Measurements from ENCODE around the gene KCNJ2.

The KCNJ2 gene

DNA sequence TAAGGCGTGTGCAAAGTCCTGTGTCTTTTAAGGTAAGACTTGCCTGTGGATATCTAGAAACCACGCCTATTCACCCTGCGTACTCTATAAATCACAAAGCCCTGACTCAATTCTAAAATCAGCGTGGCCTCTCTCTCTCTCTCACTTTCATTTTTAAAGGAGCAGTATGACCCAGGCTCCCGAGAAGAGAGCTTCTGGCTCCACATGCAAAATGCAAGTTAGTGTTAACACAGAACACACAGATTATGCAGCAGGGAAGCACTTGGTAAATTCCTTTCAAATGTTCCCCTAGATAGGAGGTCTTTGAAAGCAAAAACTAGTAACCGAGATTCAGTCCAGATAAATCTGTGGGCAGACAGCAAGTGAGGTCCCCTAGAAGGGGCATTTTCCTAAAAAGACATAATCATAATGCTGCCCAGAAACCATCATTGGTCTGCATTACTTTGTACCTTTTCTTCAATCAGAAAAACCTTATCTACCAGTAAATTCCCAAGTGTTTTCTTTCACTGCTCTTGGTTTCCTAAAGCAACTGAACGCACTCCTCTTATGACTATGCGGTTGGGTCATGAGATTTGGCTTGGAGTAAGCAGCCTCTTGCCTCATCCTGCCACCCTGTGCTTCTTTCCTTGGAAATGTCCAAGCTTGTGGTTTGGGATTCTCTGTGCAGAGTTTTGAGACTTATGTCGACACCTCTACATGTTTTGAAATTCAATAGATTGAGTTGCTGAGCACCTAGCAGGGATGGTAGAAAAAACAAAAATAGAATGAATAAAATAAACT lies 31.7 kb upstream of the KCNJ2 start:
- Mint-ChIP-seq H3K9me3 (no peaks in the 10 kb centered on the region), H3K27me3 (ENCODE audit: low read depth) (peaks cover 6% of the 10 kb centered on the region), H3K27ac (no peak overlapping the region), H3K4me1 (ENCODE audit: low read depth) (peaks cover 12% of the 10 kb centered on the region), H3K4me3 (no peak overlapping the region), H3K36me3 (ENCODE audit: low read depth) (no peaks in the 10 kb centered on the region)

- Mint-ChIP-seq H3K4me3 (no peak overlapping the region), H3K27ac (no peak overlapping the region), H3K4me1 (ENCODE audit: low read depth) (peaks cover 12% of the 10 kb centered on the region), H3K27me3 (ENCODE audit: low read depth) (peaks cover 6% of the 10 kb centered on the region), H3K36me3 (ENCODE audit: low read depth) (no peaks in the 10 kb centered on the region), H3K9me3 (no peaks in the 10 kb centered on the region)
Observed at GRCh38 chr17:70138291-70138865, 31.0 kb upstream of the KCNJ2 start.

DNA sequence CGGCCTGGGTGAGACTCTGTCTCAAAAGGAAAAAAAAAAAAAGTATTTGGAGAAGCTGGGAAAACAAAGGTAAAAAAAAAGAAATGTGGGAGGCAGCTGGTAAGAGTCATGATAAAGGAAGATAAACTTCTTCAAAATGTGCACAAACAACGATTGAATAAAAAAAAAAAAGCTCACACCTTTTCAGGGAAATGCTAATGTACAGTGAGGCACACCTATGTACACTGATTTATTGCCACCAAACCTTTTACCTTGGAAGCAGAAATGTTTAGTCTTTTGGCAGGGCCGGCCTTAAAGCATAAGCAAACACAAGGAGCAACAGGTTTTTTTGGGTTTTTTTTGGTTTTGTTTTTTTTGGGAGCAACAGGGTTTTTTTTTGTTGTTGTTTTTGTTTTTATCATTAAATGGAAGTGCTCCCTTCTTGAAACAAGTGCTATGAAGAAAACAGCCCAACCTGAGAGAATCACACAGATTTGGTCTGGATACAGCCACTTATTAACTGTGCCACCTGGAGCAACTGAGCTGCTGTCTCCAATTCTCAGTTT lies 29.8 kb upstream of the KCNJ2 start:
- peaks cover 12% of the 10 kb centered on the region for H3K4me1 Mint-ChIP-seq (ENCODE audit: low read depth)
- H3K27me3 Mint-ChIP-seq (ENCODE audit: low read depth): peaks cover 5% of the 10 kb centered on the region
- H3K36me3 Mint-ChIP-seq (ENCODE audit: low read depth): no peaks in the 10 kb centered on the region
- H3K4me3 Mint-ChIP-seq: no peak overlapping the region
- no peaks in the 10 kb centered on the region for H3K9me3 Mint-ChIP-seq
- H3K27ac Mint-ChIP-seq: no peak overlapping the region

DNA sequence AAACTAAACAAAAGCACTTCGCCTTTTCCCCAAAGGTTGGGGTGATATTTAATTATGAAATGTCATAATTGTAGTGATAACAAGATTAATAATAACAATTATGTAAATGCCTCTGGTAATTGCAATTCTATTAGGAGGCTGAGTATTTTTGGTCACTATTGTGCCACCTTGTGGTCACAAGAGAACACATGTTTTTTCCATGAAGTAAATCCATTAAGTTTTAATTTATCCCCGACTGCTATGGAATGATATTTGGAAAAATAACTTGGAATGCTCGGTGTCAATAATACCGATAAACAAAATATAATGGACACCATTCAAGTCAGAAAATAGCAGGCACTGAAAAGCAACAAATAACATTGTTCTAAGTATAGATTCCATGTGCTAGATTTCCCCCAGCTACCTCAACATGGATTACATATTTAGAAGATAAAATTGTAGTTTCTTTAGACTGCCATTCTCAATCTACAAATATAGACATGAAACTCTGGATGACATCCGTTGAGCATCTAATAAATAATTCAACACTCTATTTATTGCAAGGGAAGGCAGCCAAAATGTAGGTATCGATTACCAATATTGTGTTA lies 25.0 kb upstream of the KCNJ2 start:
- Mint-ChIP-seq H3K27ac (no peak overlapping the region), H3K4me3 (no peak overlapping the region), H3K4me1 (ENCODE audit: low read depth) (no peaks in the 10 kb centered on the region), H3K9me3 (no peaks in the 10 kb centered on the region), H3K36me3 (ENCODE audit: low read depth) (no peaks in the 10 kb centered on the region), H3K27me3 (ENCODE audit: low read depth) (peaks cover 8% of the 10 kb centered on the region)

GRCh38 chr17:70153210-70153609 lies 16.1 kb upstream of the KCNJ2 start:
- Mint-ChIP-seq H3K4me1 (ENCODE audit: low read depth) (no peaks in the 10 kb centered on the region), H3K9me3 (no peaks in the 10 kb centered on the region), H3K27me3 (ENCODE audit: low read depth) (peaks cover 5% of the 10 kb centered on the region), H3K36me3 (ENCODE audit: low read depth) (no peaks in the 10 kb centered on the region), H3K4me3 (no peak overlapping the region), H3K27ac (no peak overlapping the region)

GRCh38 chr17:70157151-70157550 lies 12.2 kb upstream of the KCNJ2 start:
- H3K27me3 Mint-ChIP-seq (ENCODE audit: low read depth): no peaks in the 10 kb centered on the region
- no peaks in the 10 kb centered on the region for H3K36me3 Mint-ChIP-seq (ENCODE audit: low read depth)
- H3K4me3 Mint-ChIP-seq: no peak overlapping the region
- H3K27ac Mint-ChIP-seq: no peak overlapping the region
- no peaks in the 10 kb centered on the region for H3K4me1 Mint-ChIP-seq (ENCODE audit: low read depth)
- H3K9me3 Mint-ChIP-seq: no peaks in the 10 kb centered on the region

DNA sequence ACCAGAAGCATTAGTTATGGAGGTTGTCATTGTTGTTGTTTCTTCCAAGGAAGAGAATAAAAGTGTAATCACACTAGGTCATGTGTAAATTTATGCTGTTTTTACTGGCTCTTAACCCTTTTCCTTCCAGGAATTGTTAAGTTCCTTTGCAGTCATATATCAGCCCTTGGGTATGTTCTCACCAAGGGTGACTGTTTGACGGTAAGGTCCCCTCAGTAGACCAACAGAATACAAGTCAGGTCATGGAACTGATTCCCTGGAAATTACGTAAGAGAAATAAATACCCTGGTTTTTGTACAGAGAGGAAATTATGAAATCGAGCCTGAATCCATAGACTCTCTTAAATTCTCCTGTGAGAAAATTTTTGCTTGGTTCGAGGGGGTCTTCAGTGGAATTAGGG lies 11.2 kb upstream of the KCNJ2 start:
- H3K27ac Mint-ChIP-seq: no peak overlapping the region
- no peaks in the 10 kb centered on the region for H3K4me1 Mint-ChIP-seq (ENCODE audit: low read depth)
- no peaks in the 10 kb centered on the region for H3K36me3 Mint-ChIP-seq (ENCODE audit: low read depth)
- no peaks in the 10 kb centered on the region for H3K27me3 Mint-ChIP-seq (ENCODE audit: low read depth)
- no peak overlapping the region for H3K4me3 Mint-ChIP-seq
- H3K9me3 Mint-ChIP-seq: no peaks in the 10 kb centered on the region

DNA sequence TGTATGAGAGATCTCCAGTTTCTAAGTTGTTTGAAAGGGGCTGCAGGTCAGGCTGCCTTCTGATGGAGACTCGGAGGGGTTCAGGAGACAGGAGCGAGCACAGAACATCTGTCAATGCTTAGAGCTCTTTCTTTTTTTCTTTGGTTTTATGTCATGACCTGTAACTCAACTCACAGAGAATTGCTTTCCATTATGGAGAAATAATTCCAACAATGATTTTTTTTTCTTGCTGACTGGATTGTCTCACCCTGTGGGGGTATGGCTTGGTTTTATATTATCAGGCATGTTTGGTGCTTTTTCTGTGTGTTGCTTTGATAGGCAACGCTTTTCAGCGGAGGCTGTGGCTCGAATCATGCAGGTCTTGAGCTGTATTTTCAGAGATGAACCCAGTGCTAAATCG lies 10.7 kb upstream of the KCNJ2 start:
- no peaks in the 10 kb centered on the region for H3K4me1 Mint-ChIP-seq (ENCODE audit: low read depth)
- no peaks in the 10 kb centered on the region for H3K36me3 Mint-ChIP-seq (ENCODE audit: low read depth)
- H3K27ac Mint-ChIP-seq: no peak overlapping the region
- H3K27me3 Mint-ChIP-seq (ENCODE audit: low read depth): no peaks in the 10 kb centered on the region
- no peak overlapping the region for H3K4me3 Mint-ChIP-seq
- no peaks in the 10 kb centered on the region for H3K9me3 Mint-ChIP-seq

DNA sequence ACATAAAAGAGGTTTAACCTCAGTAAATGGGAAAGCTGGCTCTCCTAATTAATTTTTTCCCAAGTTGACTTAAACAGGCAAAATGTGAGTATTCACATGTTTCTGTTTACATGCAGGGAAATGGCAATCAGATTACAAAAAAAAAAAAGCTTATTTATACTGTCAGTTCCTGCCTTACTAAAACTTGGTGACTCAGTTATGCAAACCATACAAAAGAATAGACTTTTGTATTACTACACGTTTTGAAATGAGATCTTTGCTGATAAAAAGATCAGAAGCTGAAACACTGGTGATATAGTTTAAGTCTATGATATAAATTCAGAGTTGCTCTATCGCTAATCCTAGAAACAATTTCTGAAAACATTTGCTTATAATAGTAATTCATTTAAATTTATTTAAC lies 9.4 kb upstream of the KCNJ2 start:
- H3K4me1 Mint-ChIP-seq (ENCODE audit: low read depth): no peaks in the 10 kb centered on the region
- H3K27ac Mint-ChIP-seq: no peak overlapping the region
- no peak overlapping the region for H3K4me3 Mint-ChIP-seq
- H3K36me3 Mint-ChIP-seq (ENCODE audit: low read depth): no peaks in the 10 kb centered on the region
- no peaks in the 10 kb centered on the region for H3K9me3 Mint-ChIP-seq
- H3K27me3 Mint-ChIP-seq (ENCODE audit: low read depth): peaks cover 4% of the 10 kb centered on the region

GRCh38 chr17:70161519-70161918 lies 7.8 kb upstream of the KCNJ2 start:
- no peaks in the 10 kb centered on the region for H3K36me3 Mint-ChIP-seq (ENCODE audit: low read depth)
- H3K4me1 Mint-ChIP-seq (ENCODE audit: low read depth): no peaks in the 10 kb centered on the region
- peaks cover 10% of the 10 kb centered on the region for H3K27me3 Mint-ChIP-seq (ENCODE audit: low read depth)
- H3K9me3 Mint-ChIP-seq: no peaks in the 10 kb centered on the region
- no peak overlapping the region for H3K4me3 Mint-ChIP-seq
- no peak overlapping the region for H3K27ac Mint-ChIP-seq

GRCh38 chr17:70165383-70165782 lies 3.9 kb upstream of the KCNJ2 start:
- peaks cover 2% of the 10 kb centered on the region for H3K36me3 Mint-ChIP-seq (ENCODE audit: low read depth)
- H3K27ac Mint-ChIP-seq: no peak overlapping the region
- H3K9me3 Mint-ChIP-seq: no peaks in the 10 kb centered on the region
- H3K27me3 Mint-ChIP-seq (ENCODE audit: low read depth): peaks cover 42% of the 10 kb centered on the region
- H3K4me3 Mint-ChIP-seq: no peak overlapping the region
- peaks cover 14% of the 10 kb centered on the region for H3K4me1 Mint-ChIP-seq (ENCODE audit: low read depth)

DNA sequence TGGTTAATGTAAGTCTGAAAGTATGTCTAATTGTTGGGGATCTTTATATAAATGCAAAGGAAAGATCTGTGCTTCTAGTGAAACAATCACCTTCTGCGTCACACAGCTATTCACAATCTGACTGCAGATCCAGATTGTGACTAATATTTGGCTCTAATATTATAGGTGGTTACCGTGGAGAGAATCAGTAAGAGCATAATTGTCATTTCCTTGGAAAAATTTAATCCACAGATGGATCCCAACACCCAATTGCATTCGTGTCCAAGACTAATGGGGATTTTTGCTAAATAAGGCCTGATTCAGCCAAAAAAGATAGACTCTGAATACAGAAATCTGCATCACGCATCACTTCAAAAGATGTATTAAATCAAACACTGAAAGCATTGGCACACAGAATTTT lies 2.7 kb upstream of the KCNJ2 start:
- Mint-ChIP-seq H3K36me3 (ENCODE audit: low read depth) (peaks cover 2% of the 10 kb centered on the region), H3K9me3 (no peaks in the 10 kb centered on the region), H3K27ac (no peak overlapping the region), H3K4me3 (no peak overlapping the region), H3K27me3 (ENCODE audit: low read depth) (peaks cover 53% of the 10 kb centered on the region), H3K4me1 (ENCODE audit: low read depth) (peaks cover 14% of the 10 kb centered on the region)

DNA sequence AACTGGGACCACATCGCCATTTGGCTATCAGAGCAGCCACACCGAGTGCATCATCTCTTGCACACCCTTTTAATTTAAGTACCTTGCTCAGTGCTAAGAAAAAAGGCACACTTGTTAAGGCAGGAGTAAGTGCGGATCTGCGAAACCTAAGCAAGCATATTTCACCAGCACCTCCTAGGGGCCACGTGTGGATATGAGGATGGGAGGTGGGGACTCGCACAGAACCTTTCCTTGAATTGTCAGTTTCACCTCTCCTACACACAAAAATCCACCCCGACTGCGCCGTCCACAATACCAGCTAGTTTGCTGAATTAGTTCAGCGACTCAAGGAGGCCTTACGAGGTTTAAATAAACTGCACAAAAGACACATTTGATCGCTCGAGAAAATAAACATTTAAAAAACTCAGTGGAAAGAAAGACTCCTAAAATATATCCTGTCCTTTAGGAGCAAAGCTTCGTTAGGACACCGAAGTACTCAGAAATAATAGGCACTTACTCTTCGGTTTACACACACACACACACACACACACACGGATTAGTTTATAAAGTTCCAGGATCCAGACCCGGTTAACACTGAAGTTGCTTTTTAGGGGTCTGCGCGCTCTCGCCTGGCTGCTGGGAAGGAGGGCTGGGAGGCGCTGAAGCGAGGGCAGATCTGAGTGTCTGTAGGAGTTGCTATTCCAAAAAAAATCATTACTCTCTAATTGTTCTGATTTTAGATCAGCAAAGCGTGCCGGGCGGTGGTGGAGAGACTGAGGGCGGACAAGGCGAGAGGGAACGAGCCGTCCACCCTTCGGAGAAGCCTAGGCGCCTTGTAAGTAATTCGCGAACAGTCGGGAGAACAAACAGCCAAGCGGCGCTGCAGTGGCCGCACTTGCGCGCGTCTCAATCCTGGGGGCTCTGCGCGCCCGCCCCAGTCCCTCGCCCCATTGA lies 1.0 kb upstream of the KCNJ2 start:
- no peaks in the 10 kb centered on the region for H3K9me3 Mint-ChIP-seq
- H3K4me3 Mint-ChIP-seq: peak overlapping the region; percentile 66
- H3K4me1 Mint-ChIP-seq (ENCODE audit: low read depth): peaks cover 14% of the 10 kb centered on the region
- H3K27ac Mint-ChIP-seq: no peak overlapping the region
- H3K27me3 Mint-ChIP-seq (ENCODE audit: low read depth): peaks cover 64% of the 10 kb centered on the region
- peaks cover 2% of the 10 kb centered on the region for H3K36me3 Mint-ChIP-seq (ENCODE audit: low read depth)
